Hepatocyte (in vitro differentiated cells): Measurements from ENCODE around the gene MCMBP. TPM values are rescaled to one million over a fixed set of nuclear protein-coding genes. Genes with fewer than 3 reads are reported as not detected.

Experiments used
- DNase-seq: peaks from one replicate; pipeline ENCODE4 v3.0.0-alpha.2; 2016; ENCODE audit warnings: low spot score
- H2AFZ ChIP-seq: fragments of 200-600 bp; sonication (generic); 2 replicates; pipeline ENCODE4 v1.6.0; 2016; ENCODE audit warnings: antibody characterized with exemption, mild to moderate bottlenecking
- H3K27ac ChIP-seq: fragments of 200-600 bp; sonication (generic); 2 replicates; pipeline ENCODE4 v1.5.1; 2016; ENCODE audit warnings: mild to moderate bottlenecking
- H3K27me3 ChIP-seq: fragments of 200-600 bp; sonication (generic); 2 replicates; pipeline ENCODE4 v1.6.1; 2016
- H3K36me3 ChIP-seq: fragments of 200-600 bp; sonication (generic); replicated peaks from 2 replicates; pipeline ENCODE4 v1.5.1; 2016; ENCODE audit warnings: low read depth; ENCODE audit not compliant: insufficient read depth
- H3K4me1 ChIP-seq: fragments of 200-600 bp; sonication (generic); 2 replicates; pipeline ENCODE4 v1.5.1; 2016; ENCODE audit warnings: mild to moderate bottlenecking, moderate library complexity; ENCODE audit not compliant: insufficient read depth
- H3K4me2 ChIP-seq: fragments of 200-600 bp; sonication (generic); 2 replicates; pipeline ENCODE4 v1.6.0; 2016
- H3K4me3 ChIP-seq: fragments of 200-600 bp; sonication (generic); 2 replicates; pipeline ENCODE4 v1.5.1; 2016; ENCODE audit warnings: mild to moderate bottlenecking
- H3K79me2 ChIP-seq: fragments of 200-600 bp; sonication (generic); 2 replicates; pipeline ENCODE4 v1.6.0; 2017; ENCODE audit warnings: mild to moderate bottlenecking
- H3K9me2 ChIP-seq: fragments of 200-600 bp; sonication (generic); replicated peaks from 2 replicates; pipeline ENCODE4 v1.6.0; 2017; ENCODE audit warnings: mild to moderate bottlenecking; ENCODE audit not compliant: insufficient read depth
- H3K9me3 ChIP-seq: fragments of 200-600 bp; sonication (generic); 2 replicates; pipeline ENCODE4 v1.5.1; 2016; ENCODE audit warnings: low read depth, mild to moderate bottlenecking
- H4K20me1 ChIP-seq: fragments of 200-600 bp; sonication (generic); 2 replicates; pipeline ENCODE4 v1.6.0; 2016; ENCODE audit warnings: mild to moderate bottlenecking; ENCODE audit not compliant: insufficient read depth, poor library complexity, severe bottlenecking
- CTCF ChIP-seq: fragments of 200-600 bp; sonication (generic); IDR thresholded peaks from 2 replicates; pipeline ENCODE4 v1.5.1; 2016; ENCODE audit warnings: antibody characterized with exemption, mild to moderate bottlenecking; ENCODE audit not compliant: poor library complexity
- EZH2 ChIP-seq: fragments of 200-600 bp; sonication (generic); IDR thresholded peaks from 2 replicates; pipeline ENCODE4 v1.6.1; 2016; ENCODE audit warnings: antibody characterized with exemption, mild to moderate bottlenecking, borderline replicate concordance
- EZH2phosphoT487 ChIP-seq: fragments of 200-600 bp; sonication (generic); IDR thresholded peaks from one replicate; pipeline ENCODE4 v1.6.1; 2018; ENCODE audit warnings: antibody characterized with exemption, mild to moderate bottlenecking, low read depth, moderate library complexity; ENCODE audit not compliant: unreplicated experiment, severe bottlenecking
- WGBS: methylation state at CpG from one replicate; pipeline ENCODE4 v1.1.6; 2016; ENCODE audit warnings: low lambda C conversion rate; ENCODE audit errors: missing lambda C conversion rate; 5-methylcytosine and 5-hydroxymethylcytosine counted together
- polyA plus RNA-seq: library from polyadenylated mRNA; unstranded; fragments of >200 nt; fragmentation: Nextera tagmentation; extraction: Ambion mirVana; gene quantifications from 2 replicates; pipeline ENCODE4 v1.2.1, GENCODE V29; 2016
- total RNA-seq: library from RNA; depleted of rRNA; stranded (reverse); fragments of >200 nt; gene quantifications from 2 replicates; pipeline ENCODE4 v1.2.3, GENCODE V29; 2014

The MCMBP gene
- total and polyA plus RNA-seq, 2 experiments from 2014 or later, result 33.8 to 36.1 TPM

DNA sequence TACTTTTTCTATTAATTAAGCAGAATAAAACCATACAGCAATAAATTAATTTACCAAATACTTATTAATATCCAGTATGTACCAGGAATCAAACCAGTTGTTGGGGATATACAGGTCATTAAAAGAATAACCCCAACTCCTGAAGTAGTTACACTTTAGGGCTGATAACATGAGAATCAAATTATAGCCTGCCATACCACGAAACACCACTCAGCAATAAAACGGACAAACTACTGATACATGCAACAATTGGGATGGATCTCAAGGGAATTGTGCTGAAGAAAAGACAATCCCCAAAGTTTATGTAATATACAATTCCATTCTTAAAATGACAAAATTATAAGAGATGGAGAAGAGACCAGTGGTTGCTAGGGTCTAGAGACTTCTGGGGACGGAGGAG lies 22.7 kb downstream of the MCMBP start:
- H3K9me3 ChIP-seq, result no peaks in the 10 kb centered on the region
- H4K20me1 ChIP-seq, result no peaks in the 10 kb centered on the region
- no peak for DNase-seq
- peak overlapping the region; percentile 70 for H3K27ac ChIP-seq
- H3K36me3 ChIP-seq, result no peaks in the 10 kb centered on the region
- no peaks in the 10 kb centered on the region for H3K4me1 ChIP-seq
- no peaks in the 10 kb centered on the region for H3K27me3 ChIP-seq
- no peaks in the 10 kb centered on the region for H3K79me2 ChIP-seq
- no peak overlapping the region for H3K4me3 ChIP-seq
- TF ChIP-seq CTCF (no peak), EZH2phosphoT487 (no peak), EZH2 (no peak)
- no peaks in the 10 kb centered on the region for H3K9me2 ChIP-seq
- H2AFZ ChIP-seq, result no peak overlapping the region
- H3K4me2 ChIP-seq, result no peak overlapping the region
- 95% methylated on average over 3 of the region's 3 CpGs for WGBS

- no peaks in the 10 kb centered on the region for H3K27me3 ChIP-seq
- peak overlapping the region; percentile 70 for H3K27ac ChIP-seq
- no peak overlapping the region for H2AFZ ChIP-seq
- no peak overlapping the region for H3K4me2 ChIP-seq
- no peaks in the 10 kb centered on the region for H3K9me2 ChIP-seq
- TF ChIP-seq CTCF, result no peak
- no peak for TF ChIP-seq EZH2
- no peak for TF ChIP-seq EZH2phosphoT487
- 62% methylated on average over 6 of the region's 6 CpGs for WGBS
- no peaks in the 10 kb centered on the region for H3K9me3 ChIP-seq
- H3K4me3 ChIP-seq, result no peak overlapping the region
- no peak for DNase-seq
- no peaks in the 10 kb centered on the region for H3K79me2 ChIP-seq
- H3K4me1 ChIP-seq, result no peaks in the 10 kb centered on the region
- no peaks in the 10 kb centered on the region for H4K20me1 ChIP-seq
- H3K36me3 ChIP-seq, result no peaks in the 10 kb centered on the region
Observed at GRCh38 chr10:119849031-119849789, 23.4 kb downstream of the MCMBP start.

DNA sequence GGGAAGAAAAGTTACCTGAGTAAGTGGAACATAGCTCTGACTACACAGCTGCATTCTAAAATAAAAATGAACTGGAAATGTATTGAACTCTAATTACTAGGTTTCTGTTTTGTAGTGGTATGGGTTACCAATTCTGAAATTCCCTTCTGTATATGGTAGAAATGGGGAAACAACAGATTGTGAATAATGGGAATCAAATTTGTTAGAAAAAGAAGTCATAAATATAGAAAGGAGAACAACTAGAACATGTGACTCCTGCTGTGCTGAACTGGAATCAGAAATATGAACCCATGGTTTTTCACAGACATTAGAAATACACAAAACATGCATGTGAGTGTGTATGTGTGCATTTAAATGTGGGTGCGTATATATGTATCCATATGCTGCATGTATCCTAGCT lies 27.0 kb downstream of the MCMBP start:
- H3K9me2 ChIP-seq, result no peaks in the 10 kb centered on the region
- H3K79me2 ChIP-seq, result no peaks in the 10 kb centered on the region
- no peak overlapping the region for H2AFZ ChIP-seq
- 95% methylated on average over 1 of the region's 1 CpG for WGBS
- TF ChIP-seq EZH2phosphoT487 (no peak), EZH2 (no peak), CTCF (no peak)
- H3K9me3 ChIP-seq, result no peaks in the 10 kb centered on the region
- no peaks in the 10 kb centered on the region for H3K36me3 ChIP-seq
- H3K27me3 ChIP-seq, result no peaks in the 10 kb centered on the region
- no peak for DNase-seq
- H3K4me3 ChIP-seq, result no peak overlapping the region
- H3K4me2 ChIP-seq, result no peak overlapping the region
- no peaks in the 10 kb centered on the region for H3K4me1 ChIP-seq
- no peaks in the 10 kb centered on the region for H4K20me1 ChIP-seq
- H3K27ac ChIP-seq, result no peak overlapping the region

- Histone ChIP-seq H3K79me2 (no peaks in the 10 kb centered on the region), H3K4me2 (no peak overlapping the region), H3K4me1 (no peaks in the 10 kb centered on the region), H3K27me3 (no peaks in the 10 kb centered on the region), H4K20me1 (no peaks in the 10 kb centered on the region), H3K9me2 (no peaks in the 10 kb centered on the region), H2AFZ (no peak overlapping the region), H3K27ac (no peak overlapping the region), H3K36me3 (no peaks in the 10 kb centered on the region), H3K4me3 (no peak overlapping the region), H3K9me3 (no peaks in the 10 kb centered on the region)
- TF ChIP-seq EZH2phosphoT487 (no peak), CTCF (no peak), EZH2 (no peak)
- no peak for DNase-seq
- 95% methylated on average over 4 of the region's 4 CpGs for WGBS
Observed at GRCh38 chr10:119834188-119834587, 38.5 kb downstream of the MCMBP start.
